ENCODE results near the gene LTBP1. TPM values are rescaled to one million over a fixed set of nuclear protein-coding genes. Genes with fewer than 3 reads are reported as not detected.
A peak's percentile ranks its signal among the peaks of the same experiment; 100 is the strongest.

LTBP1 gene
- total RNA-seq, 4 donors from 2014 or later, result 5.1 to 12.9 (median 10.7) TPM

DNA sequence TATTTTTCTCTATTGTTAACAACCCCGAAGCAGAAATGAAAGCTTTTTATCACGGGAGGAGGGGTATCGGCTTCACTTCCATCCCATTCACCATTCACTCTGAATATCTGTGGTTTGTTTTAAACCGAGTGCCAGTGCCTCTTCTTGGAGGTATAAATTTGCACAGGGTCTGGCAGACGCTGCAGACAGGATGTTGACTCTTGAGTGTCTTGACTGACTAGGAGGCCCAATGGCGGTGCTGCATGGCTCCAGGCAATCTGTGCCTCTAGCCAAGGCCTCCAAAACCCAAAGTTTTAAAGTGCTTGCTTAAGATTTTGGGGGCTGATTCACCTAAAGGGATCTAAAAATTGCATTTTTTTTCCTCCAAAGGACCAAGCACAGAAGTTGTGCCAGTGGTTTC is 183.8 kb downstream of the LTBP1 start:
- no peaks in the 10 kb centered on the region for H3K27me3 ChIP-seq
- intact Hi-C loops (cut with DNase I), result no loop called here
- no peaks in the 10 kb centered on the region for H3K36me3 ChIP-seq
- no peak for TF ChIP-seq POLR2A (IDR thresholded peaks at IDR 0.05)
- TF ChIP-seq, protein P1, sequence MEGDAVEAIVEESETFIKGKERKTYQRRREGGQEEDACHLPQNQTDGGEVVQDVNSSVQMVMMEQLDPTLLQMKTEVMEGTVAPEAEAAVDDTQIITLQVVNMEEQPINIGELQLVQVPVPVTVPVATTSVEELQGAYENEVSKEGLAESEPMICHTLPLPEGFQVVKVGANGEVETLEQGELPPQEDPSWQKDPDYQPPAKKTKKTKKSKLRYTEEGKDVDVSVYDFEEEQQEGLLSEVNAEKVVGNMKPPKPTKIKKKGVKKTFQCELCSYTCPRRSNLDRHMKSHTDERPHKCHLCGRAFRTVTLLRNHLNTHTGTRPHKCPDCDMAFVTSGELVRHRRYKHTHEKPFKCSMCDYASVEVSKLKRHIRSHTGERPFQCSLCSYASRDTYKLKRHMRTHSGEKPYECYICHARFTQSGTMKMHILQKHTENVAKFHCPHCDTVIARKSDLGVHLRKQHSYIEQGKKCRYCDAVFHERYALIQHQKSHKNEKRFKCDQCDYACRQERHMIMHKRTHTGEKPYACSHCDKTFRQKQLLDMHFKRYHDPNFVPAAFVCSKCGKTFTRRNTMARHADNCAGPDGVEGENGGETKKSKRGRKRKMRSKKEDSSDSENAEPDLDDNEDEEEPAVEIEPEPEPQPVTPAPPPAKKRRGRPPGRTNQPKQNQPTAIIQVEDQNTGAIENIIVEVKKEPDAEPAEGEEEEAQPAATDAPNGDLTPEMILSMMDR (IDR thresholded peaks at IDR 0.05), result no peak
- no peak overlapping the region for H3K4me3 ChIP-seq (replicated peaks in 1 of 3)
- no peaks in the 10 kb centered on the region for H3K9me3 ChIP-seq
- 70 to 73% methylated on average over 6 of the region's 6 CpGs for WGBS, 2 donors
- DNase-seq, result no peak
- H3K27ac ChIP-seq, result no peak overlapping the region
- H3K4me1 ChIP-seq, result no peaks in the 10 kb centered on the region

DNA sequence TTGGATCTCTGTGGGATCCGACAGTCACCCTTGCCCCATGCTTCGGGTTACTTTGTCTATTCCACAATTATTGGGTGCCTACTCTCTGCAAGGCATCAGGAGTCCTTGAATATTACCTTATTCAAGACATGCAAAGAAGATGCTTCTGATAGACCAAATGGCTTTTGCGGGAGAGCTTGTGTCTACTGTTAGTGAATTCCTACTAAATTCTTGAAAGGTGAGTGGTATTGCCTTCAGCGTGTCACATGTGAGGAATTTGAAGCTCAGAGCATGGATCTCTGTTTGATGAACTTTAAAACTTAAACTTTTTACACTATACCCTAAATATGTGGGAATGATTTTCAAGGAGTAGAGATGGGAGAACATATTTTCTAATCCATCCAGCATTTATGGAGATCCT is 184.4 kb downstream of the LTBP1 start:
- Histone ChIP-seq H3K4me1 (no peaks in the 10 kb centered on the region), H3K9me3 (no peaks in the 10 kb centered on the region), H3K36me3 (no peaks in the 10 kb centered on the region), H3K27me3 (no peaks in the 10 kb centered on the region), H3K4me3 (replicated peaks in 1 of 3) (no peak overlapping the region), H3K27ac (no peak overlapping the region)
- no peak for DNase-seq
- WGBS, 2 donors, result 95 to 98% methylated on average over 4 of the region's 4 CpGs
- TF ChIP-seq, protein P1 (IDR thresholded peaks at IDR 0.05), result no peak
- intact Hi-C loops (cut with DNase I), result no loop called here

DNA sequence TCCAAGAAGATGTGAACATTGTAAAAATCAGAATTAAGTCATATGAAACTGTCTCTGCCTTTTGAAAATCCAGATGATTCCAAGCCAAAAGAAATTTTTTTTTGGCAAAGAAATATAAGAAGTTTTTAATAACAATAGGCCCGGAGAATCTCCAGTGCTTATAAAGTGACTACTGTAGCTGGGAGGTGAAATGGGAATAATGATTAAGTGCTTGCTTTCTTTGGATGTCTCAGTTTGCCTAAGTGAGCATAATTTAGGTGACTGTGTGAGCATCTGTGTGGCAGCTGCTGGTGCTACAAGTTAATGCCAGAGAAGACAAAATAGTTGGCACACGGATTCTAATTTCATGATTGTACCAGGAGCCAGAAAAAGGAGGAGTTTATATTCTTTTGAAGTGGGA is 185.0 kb downstream of the LTBP1 start:
- H3K36me3 ChIP-seq, result no peaks in the 10 kb centered on the region
- intact Hi-C loops (cut with DNase I), result no loop called here
- H3K4me1 ChIP-seq, result no peaks in the 10 kb centered on the region
- WGBS, 2 donors, result 33 to 37% methylated on average over 2 of the region's 2 CpGs
- H3K27me3 ChIP-seq, result no peaks in the 10 kb centered on the region
- H3K27ac ChIP-seq, result no peak overlapping the region
- no peak for TF ChIP-seq POLR2A (IDR thresholded peaks at IDR 0.05)
- no peak overlapping the region for H3K4me3 ChIP-seq (replicated peaks in 1 of 3)
- no peaks in the 10 kb centered on the region for H3K9me3 ChIP-seq
- DNase-seq, result no peak

DNA sequence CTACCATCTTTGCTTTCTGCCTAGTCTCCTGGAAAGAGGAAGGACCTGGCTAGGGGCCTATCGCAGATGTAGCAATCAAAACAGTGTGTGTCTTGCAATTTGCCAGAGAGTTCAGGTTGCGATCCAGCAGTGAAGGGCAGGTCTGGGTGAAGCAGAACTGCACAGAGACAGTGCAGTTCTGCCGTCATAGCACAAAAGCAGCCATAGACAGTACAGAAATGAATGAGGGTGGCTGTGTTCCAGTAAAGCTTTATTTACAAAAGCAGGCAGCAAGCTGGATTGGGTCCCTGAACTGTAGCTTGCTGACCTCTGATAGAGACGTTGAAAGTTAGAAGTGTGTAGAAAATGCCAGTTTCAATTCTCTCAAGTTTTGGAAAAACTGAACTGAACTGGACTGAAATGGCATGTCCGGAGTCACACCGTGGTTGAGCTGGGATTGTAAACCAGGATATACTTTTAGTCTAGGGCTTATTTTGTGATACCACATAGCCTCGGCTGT is 186.8 kb downstream of the LTBP1 start:
- TF ChIP-seq POLR2A (IDR thresholded peaks at IDR 0.05), result no peak
- TF ChIP-seq, protein P1 (IDR thresholded peaks at IDR 0.05), result no peak
- Histone ChIP-seq H3K9me3 (no peaks in the 10 kb centered on the region), H3K27me3 (no peaks in the 10 kb centered on the region), H3K36me3 (no peaks in the 10 kb centered on the region), H3K27ac (no peak overlapping the region), H3K4me3 (replicated peaks in 1 of 3) (no peak overlapping the region), H3K4me1 (no peaks in the 10 kb centered on the region)
- 63 to 70% methylated on average over 7 of the region's 7 CpGs for WGBS, 2 donors
- no peak for DNase-seq
- intact Hi-C loops (cut with DNase I), result no loop called here

DNA sequence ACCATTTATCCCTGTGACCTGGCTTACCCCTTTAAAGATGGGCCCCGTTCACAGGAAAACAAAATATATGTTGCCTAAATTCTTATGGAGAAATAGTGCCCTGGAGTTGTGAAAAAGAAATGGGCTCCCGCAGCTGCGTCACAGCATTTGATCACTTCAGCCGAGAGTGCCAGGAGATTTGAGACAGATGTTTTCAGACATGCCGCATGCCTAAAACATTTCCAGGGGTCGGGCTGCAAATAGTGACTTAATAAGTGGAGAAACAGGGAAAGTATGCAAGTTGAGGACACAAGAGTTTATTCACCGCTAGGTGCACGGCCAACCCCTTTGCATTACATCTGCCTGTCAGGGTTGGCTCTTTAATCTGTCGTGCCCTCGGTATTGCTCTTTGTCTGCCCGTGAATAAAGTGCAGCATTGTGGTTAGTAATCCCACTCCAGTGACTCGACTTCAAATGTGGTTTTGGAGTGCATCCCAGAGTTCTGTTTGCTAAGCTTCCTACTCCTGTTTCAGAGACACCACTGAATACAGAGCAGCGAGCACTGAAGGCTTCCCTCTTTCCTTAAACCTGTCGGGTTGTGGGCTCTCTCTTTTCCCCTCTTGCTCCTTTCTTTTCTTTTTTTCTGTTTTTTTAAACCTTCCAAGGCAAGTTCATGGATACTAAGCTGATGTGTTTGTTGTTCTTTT is 187.5 kb downstream of the LTBP1 start:
- intact Hi-C loops (cut with DNase I), result no loop called here
- H3K27ac ChIP-seq, result no peak overlapping the region
- H3K36me3 ChIP-seq, result no peaks in the 10 kb centered on the region
- H3K4me3 ChIP-seq (replicated peaks in 1 of 3), result no peak overlapping the region
- DNase-seq, result peak in 1 of 2 donors; percentile 7
- 38 to 39% methylated on average over 14 of the region's 14 CpGs for WGBS, 2 donors
- H3K9me3 ChIP-seq, result no peaks in the 10 kb centered on the region
- TF ChIP-seq POLR2A (IDR thresholded peaks at IDR 0.05), result no peak
- TF ChIP-seq, protein P1 (IDR thresholded peaks at IDR 0.05), result no peak
- H3K27me3 ChIP-seq, result no peaks in the 10 kb centered on the region
- no peaks in the 10 kb centered on the region for H3K4me1 ChIP-seq
